GM21723 (cell line): ENCODE measurements around the gene IL4I1.

Experiments used
- ATAC-seq: cut with Tn5 transposase; IDR thresholded peaks from one replicate; pipeline ENCODE4 v1.9.1; 2021; ENCODE audit warnings: mild to moderate bottlenecking, moderate library complexity; ENCODE audit not compliant: unreplicated experiment

Gene IL4I1

GRCh38 chr19:49854378-49855263 is 42.1 kb downstream of the IL4I1 start:
- ATAC-seq: no peak

GRCh38 chr19:49853852-49854377 is 42.8 kb downstream of the IL4I1 start:
- ATAC-seq: no peak

- no peak for ATAC-seq
Observed at GRCh38 chr19:49852631-49853126, 44.0 kb downstream of the IL4I1 start.

DNA sequence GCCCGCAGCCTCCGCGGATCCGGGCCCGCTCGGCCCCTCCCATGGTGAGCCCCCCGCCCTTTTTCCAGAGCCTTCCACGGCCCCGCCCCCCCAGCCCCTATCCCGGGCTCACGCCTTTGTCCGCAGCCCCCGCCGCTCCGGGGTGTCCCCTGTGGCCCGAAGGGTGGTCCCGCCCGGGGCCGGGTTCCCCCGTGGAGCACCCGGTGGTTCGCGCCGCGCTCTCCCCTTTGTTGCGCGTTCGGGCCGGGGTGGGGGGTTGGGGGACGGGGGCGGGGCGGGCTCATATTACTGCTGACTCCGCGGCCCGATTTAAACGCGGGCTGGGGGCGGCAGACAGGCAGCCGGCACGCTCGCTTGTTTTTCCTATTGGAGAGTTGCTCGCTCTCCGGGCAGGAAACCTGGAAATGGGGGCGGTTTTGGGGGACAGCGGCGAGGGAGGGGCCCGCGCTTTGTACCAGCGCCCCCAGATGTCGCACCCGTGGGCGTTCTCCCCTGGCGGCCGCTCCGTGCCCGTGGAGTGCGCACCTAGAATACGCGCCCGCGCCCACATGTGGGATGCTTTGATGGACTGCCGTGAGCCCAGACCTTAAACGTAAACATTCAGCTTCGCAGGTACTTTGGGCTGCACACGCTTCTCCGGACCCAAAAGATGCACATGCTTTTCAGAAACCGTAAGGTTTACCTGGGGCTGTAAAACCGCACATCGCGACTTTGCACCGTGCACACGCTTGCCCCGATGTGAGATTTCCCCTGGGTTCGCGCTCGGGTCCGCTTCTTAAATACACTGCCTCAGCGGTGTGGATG is 45.0 kb downstream of the IL4I1 start:
- ATAC-seq: no peak

- peak; percentile 67 for ATAC-seq
Observed at GRCh38 chr19:49850487-49851342, 46.0 kb downstream of the IL4I1 start, which contains the start of gene PTOV1. PTOV1 (plus strand) TSS chr19:49851159.

GRCh38 chr19:49850221-49850486 is 46.5 kb downstream of the IL4I1 start:
- peak; percentile 2 for ATAC-seq

GRCh38 chr19:49849433-49850220 is 47.1 kb downstream of the IL4I1 start:
- no peak for ATAC-seq

GRCh38 chr19:49848938-49849337 is 47.7 kb downstream of the IL4I1 start:
- no peak for ATAC-seq

DNA sequence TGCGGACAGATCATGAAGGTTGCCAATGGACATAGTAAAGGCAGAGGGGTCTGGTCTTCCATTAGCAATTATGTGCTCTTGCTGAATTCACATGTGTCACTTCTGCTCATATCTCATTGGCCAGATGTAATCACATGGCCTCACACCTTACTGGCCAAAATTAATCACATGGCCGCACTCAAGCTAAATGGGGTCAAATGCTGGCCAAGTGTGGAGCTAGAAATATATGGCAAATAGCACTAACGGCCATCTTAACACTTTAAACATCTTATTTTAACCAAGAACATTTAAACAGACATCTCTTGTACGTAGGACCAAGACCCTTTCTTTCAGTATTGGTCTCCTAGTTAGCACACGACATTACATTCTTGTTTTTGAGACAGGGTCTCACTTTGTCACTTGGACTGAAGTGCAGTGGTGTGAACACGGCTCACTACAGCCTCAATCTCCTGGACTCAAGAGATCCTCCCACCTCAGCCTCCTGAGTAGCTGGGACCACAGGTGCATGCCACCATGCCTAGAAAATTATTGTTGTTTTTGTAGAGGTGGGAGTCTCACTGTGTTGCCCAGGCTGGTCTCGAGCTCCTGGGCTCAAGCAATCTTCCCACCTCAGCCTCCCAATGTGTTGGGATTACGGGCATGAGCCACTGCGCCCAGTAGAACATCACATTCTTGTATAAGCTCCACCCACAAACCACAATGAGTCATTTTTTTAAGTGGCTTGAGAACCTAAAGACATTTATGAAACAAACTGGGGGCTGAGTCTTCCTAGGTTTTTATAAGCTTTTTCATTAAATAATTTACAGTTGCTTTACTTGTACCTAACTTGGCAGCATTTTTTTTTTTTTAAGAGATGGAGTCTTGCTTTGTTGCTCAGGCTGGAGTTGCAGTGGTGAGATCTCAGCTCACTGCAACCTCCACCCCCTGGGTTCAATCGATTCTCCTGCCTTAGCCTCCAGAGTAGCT is 48.7 kb downstream of the IL4I1 start:
- ATAC-seq: no peak

- no peak for ATAC-seq
Observed at GRCh38 chr19:49846408-49846807, 50.3 kb downstream of the IL4I1 start.

GRCh38 chr19:49845414-49845813 is 51.3 kb downstream of the IL4I1 start:
- no peak for ATAC-seq

GRCh38 chr19:49844138-49845095 is 52.3 kb downstream of the IL4I1 start:
- ATAC-seq: no peak

GRCh38 chr19:49843265-49843664 is 53.4 kb downstream of the IL4I1 start:
- ATAC-seq: peak; percentile 49

- ATAC-seq: no peak
Observed at GRCh38 chr19:49840736-49841249, 55.9 kb downstream of the IL4I1 start.

- ATAC-seq: no peak
Observed at GRCh38 chr19:49840321-49840720, 56.4 kb downstream of the IL4I1 start.

- ATAC-seq: no peak
Observed at GRCh38 chr19:49839713-49840112, 57.0 kb downstream of the IL4I1 start.
